ENCODE data around the gene GALNT10.

GRCh38 chr5:154334406-154335064 is 144.0 kb downstream of the GALNT10 start:
- TF ChIP-seq CTCF (IDR thresholded peaks at IDR 0.05; ENCODE audit: borderline replicate concordance, extremely low read depth, low read length, poor library complexity, severe bottlenecking) = no peak
- TF ChIP-seq EZH2 (IDR thresholded peaks at IDR 0.05; ENCODE audit: borderline replicate concordance, low read depth, low read length, severe bottlenecking) = no peak
